Eye (tissue), 1 donor: ENCODE data around the gene TUBB4B.
A peak's percentile ranks its signal among the peaks of the same experiment; 100 is the strongest.

ENCODE experiments used
- DNase-seq: peaks from one replicate; pipeline ENCODE4 v3.0.0-alpha.2; 2015

Gene TUBB4B

GRCh38 chr9:137253717-137254623 lies 12.9 kb downstream of the TUBB4B start:
- peak; percentile 56 for DNase-seq

DNA sequence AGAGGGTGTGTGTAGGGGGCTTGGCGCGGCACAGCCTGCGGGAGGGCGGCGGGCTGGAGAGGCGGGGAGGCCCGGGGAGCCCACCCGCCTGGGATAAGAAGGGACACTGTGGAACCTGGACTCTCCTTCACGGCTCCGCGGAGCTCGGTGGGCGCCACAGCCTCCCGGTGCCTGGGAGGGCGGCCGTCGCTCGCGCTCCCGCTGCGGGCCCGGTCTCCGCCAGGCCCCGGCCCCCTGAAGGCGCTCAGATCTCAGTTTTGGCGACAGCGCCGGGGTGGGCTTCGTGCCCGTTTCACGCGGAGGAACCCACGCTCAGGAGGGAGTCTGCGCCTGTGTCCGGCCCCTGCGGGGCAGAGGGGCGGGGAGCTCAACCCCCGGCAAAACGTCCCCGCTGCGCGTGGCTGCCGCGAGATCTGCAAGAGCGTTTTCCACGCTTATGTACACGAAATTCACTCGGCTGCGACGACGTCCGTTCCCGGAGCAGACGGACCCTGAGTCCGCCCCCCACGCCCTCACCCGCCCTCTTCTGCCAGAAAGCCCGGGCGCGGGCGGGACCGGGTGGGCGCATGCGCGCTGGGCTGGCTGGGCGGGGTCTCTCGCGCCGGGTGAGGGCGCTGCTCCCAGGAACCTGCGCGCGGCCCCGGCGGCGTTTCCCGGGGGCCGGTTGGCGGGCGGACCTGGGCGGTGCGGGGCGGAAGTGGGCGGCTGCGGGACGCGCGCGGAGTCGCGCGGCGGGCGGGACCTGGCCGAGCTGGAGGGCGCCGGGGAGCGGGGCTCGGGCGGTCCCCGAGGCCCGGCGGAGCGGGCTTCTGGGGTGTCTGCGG lies 13.7 kb downstream of the TUBB4B start, which contains the start of gene NELFB:
NELFB (plus strand) TSS at position 704 of the 824 bp plus-strand sequence.
- peak; percentile 96 for DNase-seq

GRCh38 chr9:137255448-137256114 lies 14.5 kb downstream of the TUBB4B start:
- no peak for DNase-seq

DNA sequence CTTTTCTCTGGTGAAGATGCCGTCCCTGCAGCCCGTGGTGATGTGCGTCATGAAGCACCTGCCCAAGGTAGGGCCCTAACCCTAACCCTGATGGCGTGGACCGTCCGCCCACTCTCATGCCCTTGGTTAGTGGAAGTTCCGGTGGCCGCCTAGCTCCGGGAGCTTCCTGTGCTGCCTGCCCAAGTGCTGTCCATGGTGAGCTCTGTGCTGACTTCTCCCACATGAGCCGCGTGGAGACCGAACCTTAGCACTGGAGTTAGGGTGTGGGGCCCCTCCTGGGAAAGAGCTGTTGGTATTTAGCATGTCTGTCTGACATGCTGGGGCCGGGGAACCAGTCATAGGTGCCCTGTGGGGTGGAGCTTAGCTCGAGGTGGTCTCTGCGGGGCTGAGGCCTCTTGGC lies 15.3 kb downstream of the TUBB4B start:
- no peak for DNase-seq

DNA sequence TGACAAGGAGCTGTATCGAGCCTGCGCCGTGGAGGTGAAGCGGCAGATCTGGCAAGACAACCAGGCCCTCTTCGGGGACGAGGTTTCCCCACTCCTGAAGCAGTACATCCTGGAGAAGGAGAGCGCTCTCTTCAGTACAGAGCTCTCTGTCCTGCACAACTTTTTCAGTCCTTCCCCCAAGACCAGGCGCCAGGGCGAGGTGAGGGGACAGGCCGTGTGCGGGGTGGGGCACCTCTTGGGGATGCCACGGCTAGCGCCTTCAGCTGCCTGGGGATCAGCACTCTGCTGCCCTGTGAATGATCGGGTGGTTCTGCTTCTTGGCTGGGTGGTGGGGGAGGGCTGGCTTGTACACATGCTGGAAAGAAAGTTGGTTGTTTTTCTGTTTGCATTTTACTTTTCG lies 15.8 kb downstream of the TUBB4B start:
- no peak for DNase-seq

- peak; percentile 42 for DNase-seq
Measured at GRCh38 chr9:137262173-137262908, 21.3 kb downstream of the TUBB4B start.

DNA sequence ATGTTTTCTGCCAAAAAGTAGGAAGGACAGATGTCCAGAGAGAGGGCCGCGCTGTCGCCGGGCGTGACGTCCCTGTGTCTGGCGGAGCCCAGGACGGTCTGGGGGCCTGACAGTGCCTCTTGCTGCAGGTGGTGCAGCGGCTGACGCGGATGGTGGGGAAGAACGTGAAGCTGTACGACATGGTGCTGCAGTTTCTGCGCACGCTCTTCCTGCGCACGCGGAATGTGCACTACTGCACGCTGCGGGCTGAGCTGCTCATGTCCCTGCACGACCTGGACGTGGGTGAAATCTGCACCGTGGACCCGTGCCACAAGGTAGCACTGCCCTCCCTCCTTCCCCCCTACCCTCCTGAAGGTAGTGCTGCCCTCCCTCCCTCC lies 21.8 kb downstream of the TUBB4B start:
- DNase-seq: no peak

DNA sequence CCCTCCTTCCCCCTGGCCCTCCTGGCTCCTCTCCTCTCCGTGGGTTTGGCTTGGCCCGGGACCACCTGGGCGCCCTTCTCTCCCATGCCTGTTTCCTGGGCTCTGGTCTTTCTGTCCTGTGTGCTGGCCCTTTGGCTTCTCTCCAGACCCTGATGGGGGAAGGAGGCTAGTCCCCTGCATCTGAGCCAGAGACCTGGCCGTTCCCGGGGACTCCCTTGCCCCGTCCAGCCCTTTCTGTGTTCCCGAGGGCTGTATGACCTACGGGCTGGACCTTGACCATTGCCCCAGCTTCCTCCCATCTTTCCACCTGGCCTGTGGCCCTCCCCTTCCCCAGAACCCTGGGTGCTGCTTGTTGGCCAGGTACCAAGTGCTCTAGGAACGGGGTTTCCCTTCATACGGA lies 22.4 kb downstream of the TUBB4B start:
- no peak for DNase-seq

- no peak for DNase-seq
Measured at GRCh38 chr9:137264067-137264466, 23.0 kb downstream of the TUBB4B start.

DNA sequence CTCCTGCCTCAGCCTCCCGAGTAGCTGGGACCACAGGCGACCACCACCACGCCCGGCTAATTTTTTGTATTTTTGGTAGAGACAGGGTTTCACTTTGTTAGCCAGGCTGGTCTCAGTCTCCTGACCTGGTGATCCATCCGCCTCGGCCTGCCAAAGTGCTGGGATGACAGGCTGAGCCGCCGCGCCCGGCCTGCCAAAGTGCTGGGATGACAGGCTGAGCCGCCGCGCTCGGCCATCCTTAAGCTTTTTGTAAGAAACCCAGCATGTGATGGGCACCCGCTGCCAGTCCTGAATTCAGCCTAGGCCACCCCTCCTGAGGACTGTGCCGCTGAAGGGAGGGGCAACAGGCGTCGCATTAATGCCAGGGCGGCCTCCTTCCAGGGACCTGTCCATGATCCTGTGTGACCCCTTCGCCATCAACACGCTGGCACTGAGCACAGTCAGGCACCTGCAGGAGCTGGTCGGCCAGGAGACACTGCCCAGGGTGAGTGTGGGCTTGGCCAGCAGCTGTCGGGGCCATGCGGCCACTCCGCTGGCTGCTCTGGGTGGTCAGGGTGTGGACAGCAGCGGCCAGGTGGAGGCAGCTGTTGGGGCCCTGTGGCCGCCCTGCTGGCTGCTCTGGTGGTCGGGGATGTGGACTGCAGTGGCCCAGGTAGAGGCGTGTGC lies 24.5 kb downstream of the TUBB4B start:
- DNase-seq: no peak

DNA sequence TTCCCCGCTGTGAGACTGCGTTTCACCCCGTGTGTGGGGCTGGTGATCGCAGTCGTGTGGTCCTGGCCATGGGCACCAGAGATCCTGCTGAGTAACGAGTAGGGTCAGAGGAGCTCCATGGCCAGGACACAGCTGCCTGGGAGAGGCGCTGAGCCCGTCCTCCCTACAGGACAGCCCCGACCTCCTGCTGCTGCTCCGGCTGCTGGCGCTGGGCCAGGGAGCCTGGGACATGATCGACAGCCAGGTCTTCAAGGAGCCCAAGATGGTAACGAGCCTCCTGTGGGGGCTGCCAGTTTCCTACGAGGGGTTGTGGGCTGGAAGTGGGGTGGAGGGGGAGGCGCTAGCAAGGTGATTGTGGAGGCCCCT lies 25.1 kb downstream of the TUBB4B start:
- DNase-seq: no peak

- no peak for DNase-seq
Measured at GRCh38 chr9:137266585-137267453, 25.7 kb downstream of the TUBB4B start.

- DNase-seq: no peak
Measured at GRCh38 chr9:137267933-137268355, 26.9 kb downstream of the TUBB4B start.

GRCh38 chr9:137268538-137269201 lies 27.6 kb downstream of the TUBB4B start:
- no peak for DNase-seq

GRCh38 chr9:137269231-137269772 lies 28.2 kb downstream of the TUBB4B start:
- no peak for DNase-seq

DNA sequence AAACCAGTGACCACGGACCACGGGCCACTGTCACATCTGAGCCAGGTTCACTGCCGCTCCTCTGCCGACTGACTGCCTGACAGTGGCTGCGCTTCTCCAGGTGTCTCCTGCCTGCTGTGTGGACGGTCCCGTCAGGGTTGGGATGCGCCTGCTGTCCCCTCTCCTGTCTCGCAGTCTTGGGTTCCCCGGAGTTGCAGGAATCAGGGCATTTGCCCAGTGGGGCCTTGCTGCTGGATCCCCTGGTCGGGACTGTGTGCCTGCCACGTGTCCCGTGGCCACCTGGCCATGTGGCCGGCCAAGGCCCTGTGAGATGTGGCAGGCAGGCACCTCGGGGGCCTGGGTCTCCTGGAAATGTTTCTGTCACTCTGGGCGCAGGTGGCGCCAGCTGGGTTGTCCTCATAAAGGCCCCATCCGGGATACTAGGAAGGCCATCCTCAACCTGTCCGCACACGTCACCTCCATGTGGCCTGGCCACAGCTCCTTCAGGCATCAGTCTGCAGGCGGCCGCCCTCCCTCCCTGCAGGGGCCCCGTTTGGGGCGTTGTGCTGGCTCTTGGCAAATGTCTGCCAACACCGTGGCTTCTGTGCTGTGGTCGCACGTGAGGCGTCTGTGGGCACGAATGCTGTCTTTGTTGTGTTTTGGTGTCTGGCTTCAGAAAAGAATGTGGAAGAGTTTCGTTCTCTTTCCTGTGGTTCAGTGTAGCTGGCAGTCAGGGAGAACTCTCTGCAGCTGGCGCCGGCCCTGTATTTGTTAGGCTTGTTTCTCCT lies 30.0 kb downstream of the TUBB4B start:
- DNase-seq: no peak

DNA sequence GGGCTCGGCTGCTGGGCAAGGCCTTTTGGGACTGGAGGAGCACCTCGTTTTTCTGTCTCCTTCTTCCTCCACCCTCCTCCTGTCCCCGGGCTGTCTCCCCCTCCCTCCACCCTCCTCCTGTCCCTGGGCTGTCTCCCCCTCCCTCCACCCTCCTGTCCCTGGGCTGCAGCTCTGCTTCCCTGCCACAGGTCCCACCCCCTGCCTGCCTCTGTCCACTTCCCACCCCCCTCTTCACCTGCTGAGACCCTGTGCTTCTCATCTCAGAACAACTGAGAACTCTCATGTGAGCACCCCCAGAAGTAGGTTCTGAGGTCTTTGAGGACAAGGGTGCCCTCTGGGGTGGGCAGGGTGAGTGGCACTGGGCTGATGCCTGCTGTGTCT lies 30.6 kb downstream of the TUBB4B start:
- DNase-seq: no peak

DNA sequence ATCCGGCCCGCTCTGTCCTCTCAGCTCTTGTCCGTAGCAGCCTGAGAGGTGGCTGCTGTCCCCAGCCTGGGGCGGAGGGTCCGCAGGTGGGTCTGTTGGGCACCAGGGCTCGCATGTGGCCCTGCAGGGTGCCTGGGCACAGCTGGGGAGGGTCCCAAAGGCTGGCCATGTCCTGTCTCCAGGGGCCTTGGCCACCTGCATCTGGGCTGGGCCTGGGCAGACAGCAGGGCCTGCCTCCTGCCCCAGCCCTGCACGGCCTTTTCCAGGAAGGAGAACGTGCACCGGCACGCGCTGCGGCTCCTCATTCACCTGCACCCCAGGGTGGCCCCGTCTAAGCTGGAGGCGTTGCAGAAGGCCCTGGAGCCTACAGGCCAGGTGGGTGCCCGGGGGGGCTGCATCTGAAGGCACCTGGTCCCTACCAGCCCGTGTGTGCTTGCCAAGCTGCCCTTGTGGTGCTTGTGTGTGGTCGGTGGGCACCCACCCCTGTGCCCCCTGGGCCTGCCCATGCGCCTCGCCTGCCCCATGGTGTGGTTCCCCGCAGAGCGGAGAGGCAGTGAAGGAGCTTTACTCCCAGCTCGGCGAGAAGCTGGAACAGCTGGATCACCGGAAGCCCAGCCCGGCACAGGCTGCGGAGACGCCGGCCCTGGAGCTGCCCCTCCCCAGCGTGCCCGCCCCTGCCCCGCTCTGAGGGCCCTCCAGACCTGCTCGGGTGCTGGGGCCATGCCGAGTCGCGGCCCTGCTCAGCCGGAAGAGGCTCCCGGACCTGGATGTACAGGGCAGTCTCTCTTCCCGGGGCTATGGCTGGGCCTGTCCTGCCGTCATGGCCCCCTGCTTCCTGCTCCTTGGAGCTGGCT lies 31.4 kb downstream of the TUBB4B start:
- DNase-seq: no peak
